ENCODE results near the gene SQOR.

SQOR gene

GRCh38 chr15:45634432-45635190 is at the start of gene SQOR:
SQOR (plus strand) TSS chr15:45635029; CDS start chr15:45658924, 23,895 bp downstream.
- DNase-seq (ENCODE audit: low read depth, low spot score), result peak; percentile 60

GRCh38 chr15:45585069-45585791 is 49.6 kb upstream of the SQOR start:
- no peak for DNase-seq (ENCODE audit: low read depth, low spot score)

- no peak for DNase-seq (ENCODE audit: low read depth, low spot score)
Measured at GRCh38 chr15:45586125-45586524, 48.7 kb upstream of the SQOR start.

- DNase-seq (ENCODE audit: low read depth, low spot score), result no peak
Measured at GRCh38 chr15:45586601-45587094, 48.2 kb upstream of the SQOR start.

- DNase-seq (ENCODE audit: low read depth, low spot score), result peak; percentile 96
Measured at GRCh38 chr15:45587095-45587862, 47.5 kb upstream of the SQOR start, which contains the start of gene BLOC1S6. BLOC1S6 (plus strand) TSS chr15:45587379; CDS start chr15:45587444, 65 bp downstream.

GRCh38 chr15:45587863-45588170 is 47.0 kb upstream of the SQOR start:
- no peak for DNase-seq (ENCODE audit: low read depth, low spot score)

- DNase-seq (ENCODE audit: low read depth, low spot score), result peak; percentile 14
Measured at GRCh38 chr15:45588219-45588875, 46.5 kb upstream of the SQOR start.

- DNase-seq (ENCODE audit: low read depth, low spot score), result peak; percentile 35
Measured at GRCh38 chr15:45589256-45589655, 45.6 kb upstream of the SQOR start.

- DNase-seq (ENCODE audit: low read depth, low spot score), result peak; percentile 33
Measured at GRCh38 chr15:45594319-45594718, 40.5 kb upstream of the SQOR start.

- DNase-seq (ENCODE audit: low read depth, low spot score), result no peak
Measured at GRCh38 chr15:45594835-45595530, 39.8 kb upstream of the SQOR start.

- DNase-seq (ENCODE audit: low read depth, low spot score), result no peak
Measured at GRCh38 chr15:45603881-45604280, 30.9 kb upstream of the SQOR start.

- no peak for DNase-seq (ENCODE audit: low read depth, low spot score)
Measured at GRCh38 chr15:45604326-45604725, 30.5 kb upstream of the SQOR start.

- no peak for DNase-seq (ENCODE audit: low read depth, low spot score)
Measured at GRCh38 chr15:45606413-45606812, 28.4 kb upstream of the SQOR start.

GRCh38 chr15:45606841-45607240 is 28.0 kb upstream of the SQOR start:
- DNase-seq (ENCODE audit: low read depth, low spot score), result no peak

GRCh38 chr15:45611305-45611704 is 23.5 kb upstream of the SQOR start:
- DNase-seq (ENCODE audit: low read depth, low spot score), result peak; percentile 32

GRCh38 chr15:45612790-45613415 is 21.9 kb upstream of the SQOR start:
- no peak for DNase-seq (ENCODE audit: low read depth, low spot score)

- DNase-seq (ENCODE audit: low read depth, low spot score), result no peak
Measured at GRCh38 chr15:45616901-45617323, 17.9 kb upstream of the SQOR start.

- DNase-seq (ENCODE audit: low read depth, low spot score), result no peak
Measured at GRCh38 chr15:45618813-45619212, 16.0 kb upstream of the SQOR start.

GRCh38 chr15:45628136-45628535 is 6.7 kb upstream of the SQOR start:
- no peak for DNase-seq (ENCODE audit: low read depth, low spot score)

GRCh38 chr15:45630917-45631691 is 3.7 kb upstream of the SQOR start:
- DNase-seq (ENCODE audit: low read depth, low spot score), result peak; percentile 74

Measured in astrocyte of the hippocampus (primary cell).